ENCODE measurements around the gene STAB2.
"Not testable (repeated sequence)": the region's sequence is repeated elsewhere in the genome, so short reads cannot be mapped to it uniquely, and the experiment has no call there.

The STAB2 gene

GRCh38 chr12:103806803-103807202 lies 219.7 kb downstream of the STAB2 start:
- DNase-seq (ENCODE audit: low spot score) = no peak

GRCh38 chr12:103807561-103808238 lies 220.6 kb downstream of the STAB2 start:
- no peak for DNase-seq (ENCODE audit: low spot score)

GRCh38 chr12:103808239-103808880 lies 221.3 kb downstream of the STAB2 start:
- DNase-seq (ENCODE audit: low spot score) = no peak

GRCh38 chr12:103809154-103809553 lies 222.1 kb downstream of the STAB2 start:
- no peak for DNase-seq (ENCODE audit: low spot score)

- not testable (repeated sequence) for DNase-seq (ENCODE audit: low spot score)
These were observed 222.6 kb downstream of the STAB2 start for GRCh38 chr12:103809639-103810038.

- no peak for DNase-seq (ENCODE audit: low spot score)
These were observed 223.0 kb downstream of the STAB2 start for GRCh38 chr12:103810111-103810510.

GRCh38 chr12:103811791-103812190 lies 224.7 kb downstream of the STAB2 start:
- no peak for DNase-seq (ENCODE audit: low spot score)

- no peak for DNase-seq (ENCODE audit: low spot score)
These were observed 225.7 kb downstream of the STAB2 start for GRCh38 chr12:103812789-103813188.

- DNase-seq (ENCODE audit: low spot score) = no peak
These were observed 226.4 kb downstream of the STAB2 start for GRCh38 chr12:103813426-103813825.

GRCh38 chr12:103813949-103814348 lies 226.9 kb downstream of the STAB2 start:
- DNase-seq (ENCODE audit: low spot score) = no peak

- DNase-seq (ENCODE audit: low spot score) = no peak
These were observed 227.4 kb downstream of the STAB2 start for GRCh38 chr12:103814436-103814835.
